ENCODE results near the gene LAMB3.

DNA sequence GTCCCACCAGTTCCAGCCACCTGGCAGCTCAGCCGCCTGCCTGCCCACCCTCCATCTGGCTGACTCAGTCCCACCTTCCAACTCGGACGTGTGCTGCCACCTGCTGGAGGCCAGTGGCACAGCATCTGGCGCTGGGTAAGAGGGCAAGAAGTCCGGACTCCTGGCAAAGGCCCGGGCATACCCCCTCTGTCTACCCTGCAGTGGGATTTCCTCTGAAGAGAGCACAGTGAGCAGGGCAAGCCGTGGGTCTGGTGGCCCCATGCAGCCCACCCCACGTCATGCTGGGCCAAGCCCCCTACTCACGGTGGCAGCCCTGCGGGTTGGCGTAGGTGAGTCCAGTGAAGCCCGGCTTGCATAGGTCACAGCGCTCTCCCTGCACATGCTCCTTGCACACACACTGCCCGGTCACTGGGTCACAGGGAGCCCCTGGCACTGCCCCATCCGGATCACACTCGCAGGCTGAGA, 24.5 kb downstream of the LAMB3 start:
- TF ChIP-seq POLR2A (IDR thresholded peaks at IDR 0.05; ENCODE audit: low read depth, low read length) = no peak
- no peak for TF ChIP-seq ETV6 (conservative IDR thresholded peaks at IDR 0.05 in 1 of 2, IDR thresholded peaks at IDR 0.05 in 1 of 2; ENCODE audit: borderline replicate concordance in 1 of 2, low read depth in 1 of 2)
- TF ChIP-seq RBBP5 (conservative IDR thresholded peaks at IDR 0.05) = no peak
- no peak for TF ChIP-seq EP300 (IDR thresholded peaks at IDR 0.05; ENCODE audit: borderline replicate concordance in 1 of 2, control insufficient read depth in 1 of 2, low read depth in 2 of 2, low read length in 2 of 2)
- no peak for TF ChIP-seq PAX5 (IDR thresholded peaks at IDR 0.05; ENCODE audit: borderline replicate concordance, low read depth, low read length)
- TF ChIP-seq DPF2 (IDR thresholded peaks at IDR 0.05) = no peak
- TF ChIP-seq, protein P1, sequence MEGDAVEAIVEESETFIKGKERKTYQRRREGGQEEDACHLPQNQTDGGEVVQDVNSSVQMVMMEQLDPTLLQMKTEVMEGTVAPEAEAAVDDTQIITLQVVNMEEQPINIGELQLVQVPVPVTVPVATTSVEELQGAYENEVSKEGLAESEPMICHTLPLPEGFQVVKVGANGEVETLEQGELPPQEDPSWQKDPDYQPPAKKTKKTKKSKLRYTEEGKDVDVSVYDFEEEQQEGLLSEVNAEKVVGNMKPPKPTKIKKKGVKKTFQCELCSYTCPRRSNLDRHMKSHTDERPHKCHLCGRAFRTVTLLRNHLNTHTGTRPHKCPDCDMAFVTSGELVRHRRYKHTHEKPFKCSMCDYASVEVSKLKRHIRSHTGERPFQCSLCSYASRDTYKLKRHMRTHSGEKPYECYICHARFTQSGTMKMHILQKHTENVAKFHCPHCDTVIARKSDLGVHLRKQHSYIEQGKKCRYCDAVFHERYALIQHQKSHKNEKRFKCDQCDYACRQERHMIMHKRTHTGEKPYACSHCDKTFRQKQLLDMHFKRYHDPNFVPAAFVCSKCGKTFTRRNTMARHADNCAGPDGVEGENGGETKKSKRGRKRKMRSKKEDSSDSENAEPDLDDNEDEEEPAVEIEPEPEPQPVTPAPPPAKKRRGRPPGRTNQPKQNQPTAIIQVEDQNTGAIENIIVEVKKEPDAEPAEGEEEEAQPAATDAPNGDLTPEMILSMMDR (IDR thresholded peaks at IDR 0.05 in 2 of 3, conservative IDR thresholded peaks at IDR 0.05 in 1 of 3; ENCODE audit: control insufficient read depth in 2 of 3, extremely low read depth in 1 of 3, insufficient read depth in 1 of 3, low read depth in 3 of 3, low read length in 3 of 3) = peak; percentile 98 to 99 (median 98); a peak in 5 of 6 replicates
- no peak for TF ChIP-seq TAF1 (IDR thresholded peaks at IDR 0.05; ENCODE audit: borderline replicate concordance, low read depth, low read length)
- TF ChIP-seq, protein P2, sequence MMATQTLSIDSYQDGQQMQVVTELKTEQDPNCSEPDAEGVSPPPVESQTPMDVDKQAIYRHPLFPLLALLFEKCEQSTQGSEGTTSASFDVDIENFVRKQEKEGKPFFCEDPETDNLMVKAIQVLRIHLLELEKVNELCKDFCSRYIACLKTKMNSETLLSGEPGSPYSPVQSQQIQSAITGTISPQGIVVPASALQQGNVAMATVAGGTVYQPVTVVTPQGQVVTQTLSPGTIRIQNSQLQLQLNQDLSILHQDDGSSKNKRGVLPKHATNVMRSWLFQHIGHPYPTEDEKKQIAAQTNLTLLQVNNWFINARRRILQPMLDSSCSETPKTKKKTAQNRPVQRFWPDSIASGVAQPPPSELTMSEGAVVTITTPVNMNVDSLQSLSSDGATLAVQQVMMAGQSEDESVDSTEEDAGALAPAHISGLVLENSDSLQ (IDR thresholded peaks at IDR 0.05) = no peak
